Bronchial epithelial cell (primary cell): ENCODE measurements around the gene FGR. TPM values are rescaled to one million over a fixed set of nuclear protein-coding genes. Genes with fewer than 3 reads are reported as not detected.

Experiments
- DNase-seq: peaks from one replicate; pipeline ENCODE4 v3.0.0-alpha.2; 2010; ENCODE audit warnings: low read depth
- FAIRE-seq: peaks from 2 replicates; lab custom pipeline; 2011; peaks lifted over from hg19 to GRCh38; lab: Jason Lieb, UNC
- H3K27me3 ChIP-seq: 2 replicates; pipeline ENCODE4 v1.5.1; 2011; ENCODE audit warnings: low read length; ENCODE audit not compliant: control insufficient read depth, insufficient read depth
- H3K36me3 ChIP-seq: 2 replicates; pipeline ENCODE4 v1.5.1; 2011; ENCODE audit warnings: low read length; ENCODE audit not compliant: control insufficient read depth, insufficient read depth
- H3K4me3 ChIP-seq: 2 replicates; pipeline ENCODE4 v1.5.1; 2011; ENCODE audit warnings: mild to moderate bottlenecking, low read depth, low read length, control low read depth
- total RNA-seq: library from RNA; depleted of rRNA; stranded (reverse); fragments of >200 nt; gene quantifications from 2 replicates; pipeline ENCODE4 v1.2.1, GENCODE V29; 2014
- TF ChIP-seq, protein P1 (sequence below): IDR thresholded peaks from 2 replicates; pipeline ENCODE4 v1.5.1; 2011; ENCODE audit warnings: mild to moderate bottlenecking, moderate library complexity, low read length, control low read depth, inconsistent platforms; ENCODE audit not compliant: insufficient read depth, severe bottlenecking

The FGR gene
- total RNA-seq, 1 donor from 2014 or later: 1.1 TPM

DNA sequence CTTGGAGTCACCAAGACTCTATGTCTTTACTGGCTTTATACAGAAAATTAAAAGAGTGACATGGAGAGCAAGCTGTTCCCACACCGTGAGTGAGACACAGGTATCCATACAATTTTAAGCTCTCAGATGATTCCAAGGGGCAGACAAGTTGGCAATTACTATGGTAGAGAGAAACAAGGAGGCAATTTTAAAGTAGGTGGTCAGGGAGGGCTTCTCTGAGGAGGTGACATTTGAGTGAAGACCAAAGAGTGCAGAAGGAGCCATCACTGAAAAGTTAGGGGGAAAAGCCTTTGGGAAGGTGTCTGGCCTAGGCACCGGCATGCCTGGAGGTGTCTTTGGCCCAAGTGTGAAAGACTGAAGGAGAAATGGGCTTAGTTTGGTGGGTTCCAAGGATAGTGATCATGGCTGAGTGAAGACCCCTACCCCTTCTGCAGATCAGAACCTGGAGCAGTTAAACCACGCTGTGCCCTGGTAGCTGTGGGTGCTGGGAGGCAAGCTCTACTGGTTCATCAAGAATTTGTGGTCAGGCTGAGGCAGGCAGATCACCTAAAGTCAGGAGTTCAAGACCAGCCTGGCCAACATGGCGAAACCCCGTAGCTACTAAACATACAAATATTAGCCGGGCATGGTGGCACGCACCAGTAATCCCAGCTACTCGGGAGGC is 26.6 kb upstream of the FGR start:
- TF ChIP-seq, protein P1, sequence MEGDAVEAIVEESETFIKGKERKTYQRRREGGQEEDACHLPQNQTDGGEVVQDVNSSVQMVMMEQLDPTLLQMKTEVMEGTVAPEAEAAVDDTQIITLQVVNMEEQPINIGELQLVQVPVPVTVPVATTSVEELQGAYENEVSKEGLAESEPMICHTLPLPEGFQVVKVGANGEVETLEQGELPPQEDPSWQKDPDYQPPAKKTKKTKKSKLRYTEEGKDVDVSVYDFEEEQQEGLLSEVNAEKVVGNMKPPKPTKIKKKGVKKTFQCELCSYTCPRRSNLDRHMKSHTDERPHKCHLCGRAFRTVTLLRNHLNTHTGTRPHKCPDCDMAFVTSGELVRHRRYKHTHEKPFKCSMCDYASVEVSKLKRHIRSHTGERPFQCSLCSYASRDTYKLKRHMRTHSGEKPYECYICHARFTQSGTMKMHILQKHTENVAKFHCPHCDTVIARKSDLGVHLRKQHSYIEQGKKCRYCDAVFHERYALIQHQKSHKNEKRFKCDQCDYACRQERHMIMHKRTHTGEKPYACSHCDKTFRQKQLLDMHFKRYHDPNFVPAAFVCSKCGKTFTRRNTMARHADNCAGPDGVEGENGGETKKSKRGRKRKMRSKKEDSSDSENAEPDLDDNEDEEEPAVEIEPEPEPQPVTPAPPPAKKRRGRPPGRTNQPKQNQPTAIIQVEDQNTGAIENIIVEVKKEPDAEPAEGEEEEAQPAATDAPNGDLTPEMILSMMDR: no peak
- no peak for FAIRE-seq
- Histone ChIP-seq H3K36me3 (no peaks in the 10 kb centered on the region), H3K27me3 (no peaks in the 10 kb centered on the region), H3K4me3 (no peak overlapping the region)
- DNase-seq: no peak

- peak overlapping the region; percentile 35 for H3K4me3 ChIP-seq
- H3K36me3 ChIP-seq: no peaks in the 10 kb centered on the region
- TF ChIP-seq, protein P1: no peak
- H3K27me3 ChIP-seq: no peaks in the 10 kb centered on the region
- DNase-seq (peak; percentile 41), FAIRE-seq (no peak)
Observed at GRCh38 chr1:27660300-27660835, 25.4 kb upstream of the FGR start.

DNA sequence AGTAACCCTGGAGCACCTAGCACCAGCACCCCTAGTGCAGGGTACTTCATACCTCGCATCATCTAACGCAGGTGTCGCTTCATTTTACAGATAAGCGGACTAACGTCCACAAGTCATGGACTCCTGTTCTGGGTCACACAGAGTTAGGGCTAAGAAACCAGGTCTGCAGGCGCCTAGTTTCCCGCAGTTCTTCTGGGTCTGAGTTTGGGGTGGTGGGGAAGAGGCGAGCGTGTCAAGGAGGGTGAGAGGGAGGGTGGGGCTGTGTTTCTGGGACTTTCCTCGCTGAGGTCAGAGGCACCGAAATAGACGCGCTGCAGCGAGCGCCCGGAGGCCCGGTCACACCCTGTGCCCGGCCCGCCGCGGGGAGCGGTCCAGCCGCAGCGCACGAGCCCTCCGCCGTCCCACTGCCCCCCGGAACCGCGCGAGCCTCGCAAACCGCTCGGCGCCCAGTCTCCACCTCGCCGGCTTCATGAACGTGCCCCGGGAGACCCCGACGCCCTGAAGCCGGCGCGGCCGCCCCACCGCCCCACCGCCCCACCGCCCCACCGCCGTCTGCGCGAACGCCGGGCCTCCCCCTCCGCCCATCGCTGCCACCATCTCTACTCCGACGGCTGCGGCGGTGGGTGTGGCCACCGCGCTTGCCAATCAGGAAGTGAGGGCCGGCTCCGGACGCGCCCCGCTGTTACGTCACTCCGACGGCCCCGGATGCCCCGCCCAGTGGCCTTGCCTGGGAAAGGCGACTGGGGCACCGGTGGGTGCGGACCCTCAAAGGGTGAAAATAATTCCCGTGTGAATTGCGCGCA is 24.7 kb upstream of the FGR start:
- H3K36me3 ChIP-seq: no peaks in the 10 kb centered on the region
- FAIRE-seq (no peak), DNase-seq (peak; percentile 66)
- H3K4me3 ChIP-seq: peak overlapping the region; percentile 35
- TF ChIP-seq, protein P1: no peak
- H3K27me3 ChIP-seq: no peaks in the 10 kb centered on the region

- Histone ChIP-seq H3K4me3 (no peak overlapping the region), H3K27me3 (no peaks in the 10 kb centered on the region), H3K36me3 (no peaks in the 10 kb centered on the region)
- DNase-seq (peak; percentile 83), FAIRE-seq (no peak)
- TF ChIP-seq, protein P1: no peak
Observed at GRCh38 chr1:27658951-27659496, 24.0 kb upstream of the FGR start.

- peak; percentile 7 for FAIRE-seq
Observed at GRCh38 chr1:27656157-27656893, 21.3 kb upstream of the FGR start.

More at GRCh38 chr1:27656157-27656893, 21.3 kb upstream of the FGR start:
- peak; percentile 69 for DNase-seq
- Histone ChIP-seq H3K4me3 (no peak overlapping the region), H3K27me3 (no peaks in the 10 kb centered on the region), H3K36me3 (no peaks in the 10 kb centered on the region)
- TF ChIP-seq, protein P1: no peak
